Ovary (tissue), 3 donors: ENCODE data around the gene FOXC1.

Experiments used
- CTCF ChIP-seq, 3 donors: fragments of 450-650 bp in 2 of 3; fragments of 200-600 bp in 1 of 3; IDR thresholded peaks; one replicate each; pipeline versions ENCODE4 v1.5.1 to v1.8.0; 2016 to 2022; ENCODE audit warnings: antibody characterized with exemption in 3 of 3, mild to moderate bottlenecking in 1 of 3
- POLR2A ChIP-seq: fragments of 450-650 bp; IDR thresholded peaks from one replicate; pipeline ENCODE4 v1.6.1; 2017; ENCODE audit warnings: antibody characterized with exemption, mild to moderate bottlenecking, moderate library complexity
- donor health status: DM: no; HTN: no; CAD: no.

GRCh38 chr6:1613688-1614447 is 4.2 kb downstream of the FOXC1 start:
- TF ChIP-seq CTCF (IDR thresholded peaks at IDR 0.05) (no peak), POLR2A (no peak)
